HuH-7.5 (cell line): Measurements from ENCODE around the gene MYMX.

ENCODE experiments used
- DNase-seq: peaks from one replicate; pipeline ENCODE4 v3.0.0; 2011; ENCODE audit warnings: low spot score

The MYMX gene

GRCh38 chr6:44232676-44233566, 16.2 kb downstream of the MYMX start:
- no peak for DNase-seq

DNA sequence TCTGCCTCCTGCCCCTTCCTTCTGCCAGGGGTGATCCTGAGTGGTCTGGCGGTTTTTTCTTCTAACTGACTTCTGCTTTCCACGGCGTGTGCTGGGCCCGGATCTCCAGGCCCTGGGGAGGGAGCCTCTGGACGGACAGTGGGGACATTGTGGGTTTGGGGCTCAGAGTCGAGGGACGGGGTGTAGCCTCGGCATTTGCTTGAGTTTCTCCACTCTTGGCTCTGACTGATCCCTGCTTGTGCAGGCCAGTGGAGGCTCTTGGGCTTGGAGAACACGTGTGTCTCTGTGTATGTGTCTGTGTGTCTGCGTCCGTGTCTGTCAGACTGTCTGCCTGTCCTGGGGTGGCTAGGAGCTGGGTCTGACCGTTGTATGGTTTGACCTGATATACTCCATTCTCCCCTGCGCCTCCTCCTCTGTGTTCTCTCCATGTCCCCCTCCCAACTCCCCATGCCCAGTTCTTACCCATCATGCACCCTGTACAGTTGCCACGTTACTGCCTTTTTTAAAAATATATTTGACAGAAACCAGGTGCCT, 16.9 kb downstream of the MYMX start:
- no peak for DNase-seq

- peak; percentile 54 for DNase-seq
Observed at GRCh38 chr6:44234101-44235025, 17.6 kb downstream of the MYMX start.

- no peak for DNase-seq
Observed at GRCh38 chr6:44235269-44235668, 18.5 kb downstream of the MYMX start.

DNA sequence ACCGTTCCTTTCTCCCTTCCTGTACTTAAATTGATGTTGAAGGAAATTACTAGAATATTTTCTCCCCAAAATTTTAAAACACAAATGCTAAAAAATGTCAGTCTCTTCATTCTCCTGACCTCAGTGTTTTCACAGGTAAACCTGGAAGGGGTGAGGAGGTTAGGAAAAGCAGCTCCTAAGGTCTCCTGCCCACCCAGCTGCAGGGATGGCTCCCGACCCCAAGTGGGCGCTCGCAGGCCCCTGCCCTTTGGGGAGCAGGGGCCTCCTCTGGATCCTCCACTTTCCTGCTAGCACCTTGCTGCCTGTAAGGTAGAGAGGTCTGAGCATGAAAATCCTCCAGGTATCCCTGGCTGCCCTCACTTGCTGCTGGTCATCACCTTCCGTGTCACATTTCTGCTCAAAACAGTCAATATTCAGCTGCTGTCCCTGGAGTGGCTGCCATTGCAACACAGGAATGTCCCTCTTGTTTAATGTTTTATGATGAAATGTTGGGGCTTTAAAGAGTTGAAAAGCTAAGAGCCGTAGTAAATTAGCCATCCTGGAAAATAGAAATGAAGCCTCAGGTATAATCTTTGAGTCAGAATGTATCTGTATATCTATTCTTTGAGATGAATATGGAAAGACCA, 19.3 kb downstream of the MYMX start:
- no peak for DNase-seq

GRCh38 chr6:44237021-44237812, 20.5 kb downstream of the MYMX start:
- peak; percentile 85 for DNase-seq

DNA sequence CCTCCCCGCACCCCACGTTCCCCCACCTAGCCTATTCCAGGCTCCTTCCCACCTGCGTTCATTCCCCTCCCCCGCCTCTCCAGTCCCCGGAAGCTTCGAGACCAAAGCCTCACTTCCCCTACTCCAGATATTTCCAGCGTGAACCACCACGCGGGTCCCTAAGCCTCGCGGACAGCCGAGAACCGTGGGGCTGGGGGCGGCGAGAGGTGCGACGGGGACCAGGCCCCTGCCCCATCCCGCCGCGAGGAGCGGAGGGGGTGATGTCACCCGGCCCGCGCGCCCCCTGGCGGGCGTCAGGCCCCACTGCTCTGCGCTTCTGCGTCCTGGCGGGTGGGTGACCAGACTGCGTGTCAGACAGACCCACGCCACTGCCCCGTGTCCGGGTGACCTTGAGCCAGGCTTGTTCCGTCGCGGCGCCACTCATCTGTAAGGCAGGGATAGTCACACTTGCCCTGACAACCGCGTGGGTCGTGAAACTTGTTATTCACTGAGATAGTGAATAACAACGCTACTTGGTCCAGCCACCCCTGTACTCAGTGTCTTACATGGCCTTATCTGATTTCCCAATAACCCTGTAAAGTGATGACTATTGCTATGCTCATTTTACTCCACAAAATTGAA, 21.2 kb downstream of the MYMX start:
- peak; percentile 63 for DNase-seq

GRCh38 chr6:44238687-44239350, 22.1 kb downstream of the MYMX start:
- no peak for DNase-seq

- no peak for DNase-seq
Observed at GRCh38 chr6:44243345-44243744, 26.6 kb downstream of the MYMX start.

GRCh38 chr6:44245391-44245911, 28.7 kb downstream of the MYMX start:
- DNase-seq, result no peak

DNA sequence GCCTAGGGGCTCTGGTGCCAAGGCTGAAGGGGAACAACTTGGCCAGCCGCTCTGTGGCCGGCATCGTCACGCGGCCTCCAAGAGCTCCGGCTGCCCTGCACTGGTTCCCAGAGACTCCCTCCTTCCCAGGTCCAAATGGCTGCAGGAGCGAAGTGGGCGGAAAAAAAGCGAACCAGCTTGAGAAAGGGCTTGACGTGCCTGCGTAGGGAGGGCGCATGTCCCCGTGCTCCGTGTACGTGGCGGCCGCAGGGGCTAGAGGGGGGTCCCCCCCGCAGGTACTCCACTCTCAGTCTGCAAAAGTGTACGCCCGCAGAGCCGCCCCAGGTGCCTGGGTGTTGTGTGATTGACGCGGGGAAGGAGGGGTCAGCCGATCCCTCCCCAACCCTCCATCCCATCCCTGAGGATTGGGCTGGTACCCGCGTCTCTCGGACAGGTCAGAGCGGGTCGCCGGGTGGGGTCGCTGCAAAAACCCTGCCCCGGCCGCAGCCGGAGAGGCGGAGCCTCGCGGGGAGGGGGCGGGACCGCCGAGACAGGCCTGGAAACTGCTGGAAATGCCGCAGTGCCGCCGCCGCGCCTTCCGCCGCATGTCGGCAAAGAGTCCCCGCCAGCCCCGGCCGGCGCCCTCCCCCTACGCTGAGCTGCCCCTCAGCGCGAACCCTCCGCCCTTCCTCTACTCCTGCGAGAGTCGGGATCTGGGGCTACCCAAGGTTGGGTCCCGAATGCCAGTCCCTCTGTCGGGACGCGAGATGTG, 29.4 kb downstream of the MYMX start:
- DNase-seq, result peak; percentile 70

DNA sequence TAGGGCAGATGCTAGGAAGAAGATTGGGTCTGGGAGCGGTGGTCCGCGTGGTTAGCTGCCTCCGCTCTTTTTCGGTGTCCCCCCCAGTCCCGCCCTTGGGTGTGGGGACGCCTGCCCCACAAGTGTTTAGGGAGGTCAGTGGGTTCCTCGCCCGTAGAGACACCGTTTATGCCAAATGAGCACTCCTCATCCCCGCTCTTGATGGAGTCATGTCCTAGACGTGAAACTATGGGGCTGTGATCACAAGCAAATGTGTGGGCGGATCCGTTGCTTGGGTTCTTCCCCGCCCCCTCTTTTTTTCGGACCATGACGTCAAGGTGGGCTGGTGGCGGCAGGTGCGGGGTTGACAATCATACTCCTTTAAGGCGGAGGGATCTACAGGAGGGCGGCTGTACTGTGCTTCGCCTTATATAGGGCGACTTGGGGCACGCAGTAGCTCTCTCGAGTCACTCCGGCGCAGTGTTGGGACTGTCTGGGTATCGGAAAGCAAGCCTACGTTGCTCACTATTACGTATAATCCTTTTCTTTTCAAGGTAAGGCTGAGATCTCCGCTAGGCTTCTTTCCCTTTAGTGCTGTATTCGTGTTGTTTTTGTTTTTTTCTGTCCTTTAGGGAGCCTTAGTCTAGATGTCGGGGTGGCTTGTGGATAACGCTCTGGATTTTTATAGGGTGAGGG, 30.1 kb downstream of the MYMX start, which contains the start of gene HSP90AB1:
Gene HSP90AB1, plus strand, starts transcription at position 439 of the 675 bp plus-strand sequence. CDS start 1,529 bp downstream, outside the sequence.
- DNase-seq, result peak; percentile 90

DNA sequence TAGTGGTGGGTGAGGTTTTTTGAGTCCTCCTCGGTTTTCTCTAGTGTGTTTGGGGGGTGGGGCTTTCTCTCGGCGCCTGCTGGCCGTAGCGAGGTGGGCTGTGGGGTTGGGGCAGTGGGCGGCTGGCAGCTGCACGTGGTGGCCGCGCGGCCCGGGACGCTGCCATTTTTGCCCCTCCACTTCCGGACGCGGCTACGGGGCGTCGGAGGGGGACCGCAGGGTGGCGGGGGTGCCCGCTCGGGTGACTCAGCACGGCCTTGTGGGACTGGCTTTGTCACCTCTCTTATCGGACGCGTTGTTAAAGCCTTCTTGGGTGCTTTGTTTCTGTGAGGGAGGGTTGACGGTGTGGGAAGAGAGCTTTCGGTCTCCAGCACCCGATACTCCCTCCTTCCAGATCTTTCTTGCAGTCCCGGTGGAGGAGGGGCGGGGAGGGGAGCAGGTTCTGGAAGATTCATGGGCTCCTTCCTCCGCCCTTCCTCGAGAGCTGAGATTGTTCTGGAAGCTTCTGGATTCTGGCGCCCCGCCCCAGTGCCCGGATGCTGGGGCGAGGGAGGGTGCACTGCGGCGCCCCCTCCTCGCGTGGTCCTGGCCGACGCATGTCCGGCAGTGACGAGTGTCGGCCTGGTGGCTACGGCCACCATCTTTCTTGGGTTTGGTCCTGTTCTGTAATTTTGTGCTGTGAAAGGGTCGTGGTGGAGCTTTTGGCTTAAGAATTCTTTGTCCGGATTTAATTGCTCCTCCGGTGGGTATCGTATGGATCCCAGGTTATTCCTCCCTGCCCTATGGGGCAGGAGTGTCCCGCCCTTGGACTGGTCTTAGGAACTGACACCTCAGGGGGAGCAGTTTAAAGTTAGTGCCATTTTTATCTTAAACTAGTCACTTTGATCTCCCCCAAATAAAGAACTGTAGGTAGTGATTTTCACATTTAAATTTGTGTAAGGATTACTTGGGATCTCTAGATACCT, 30.9 kb downstream of the MYMX start:
- DNase-seq, result no peak

GRCh38 chr6:44248579-44248978, 31.9 kb downstream of the MYMX start:
- no peak for DNase-seq

DNA sequence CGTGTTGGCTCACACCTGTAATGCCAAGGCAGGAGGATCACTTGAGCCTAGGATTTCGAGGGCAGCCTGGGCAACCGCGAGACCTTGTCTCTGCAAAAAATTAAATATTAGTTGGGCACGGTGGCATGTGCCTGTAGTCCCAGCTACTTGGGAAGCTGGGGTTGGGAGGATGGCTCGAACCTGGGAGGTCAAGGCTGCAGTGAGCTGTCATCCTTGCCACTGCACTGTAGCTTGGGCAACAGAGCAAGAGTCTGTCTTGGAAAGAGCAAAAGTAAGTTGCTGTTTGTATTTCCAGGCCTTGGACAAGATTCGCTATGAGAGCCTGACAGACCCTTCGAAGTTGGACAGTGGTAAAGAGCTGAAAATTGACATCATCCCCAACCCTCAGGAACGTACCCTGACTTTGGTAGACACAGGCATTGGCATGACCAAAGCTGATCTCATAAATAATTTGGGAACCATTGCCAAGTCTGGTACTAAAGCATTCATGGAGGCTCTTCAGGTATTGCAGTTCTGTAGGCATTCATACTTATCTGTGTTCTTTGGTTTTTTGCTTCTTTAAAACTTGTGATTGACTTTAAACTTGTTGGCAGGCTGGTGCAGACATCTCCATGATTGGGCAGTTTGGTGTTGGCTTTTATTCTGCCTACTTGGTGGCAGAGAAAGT, 32.5 kb downstream of the MYMX start:
- no peak for DNase-seq

DNA sequence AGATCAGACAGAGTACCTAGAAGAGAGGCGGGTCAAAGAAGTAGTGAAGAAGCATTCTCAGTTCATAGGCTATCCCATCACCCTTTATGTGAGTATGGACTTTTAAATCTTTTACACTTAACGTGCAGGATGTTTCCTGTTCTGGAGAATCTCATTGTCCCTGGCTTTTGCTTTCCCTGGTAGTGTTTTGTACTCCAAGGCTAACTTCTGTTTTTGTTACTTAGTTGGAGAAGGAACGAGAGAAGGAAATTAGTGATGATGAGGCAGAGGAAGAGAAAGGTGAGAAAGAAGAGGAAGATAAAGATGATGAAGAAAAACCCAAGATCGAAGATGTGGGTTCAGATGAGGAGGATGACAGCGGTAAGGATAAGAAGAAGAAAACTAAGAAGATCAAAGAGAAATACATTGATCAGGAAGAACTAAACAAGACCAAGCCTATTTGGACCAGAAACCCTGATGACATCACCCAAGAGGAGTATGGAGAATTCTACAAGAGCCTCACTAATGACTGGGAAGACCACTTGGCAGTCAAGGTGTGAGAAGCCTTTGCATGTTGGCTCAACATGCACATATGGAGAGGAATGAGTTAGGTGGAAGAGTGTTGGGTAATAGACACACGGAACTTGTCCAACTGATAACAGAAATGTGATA, 33.5 kb downstream of the MYMX start:
- DNase-seq, result no peak
